WTC11 (cell line): ENCODE measurements around the gene RELB. TPM values are rescaled to one million over a fixed set of nuclear protein-coding genes. Genes with fewer than 3 reads are reported as not detected.

Experiments used
- ATAC-seq: fragments of 200-7000 bp; cut with Tn5 transposase; 2 replicates; pipeline ENCODE4 v1.10.0; 2021; ENCODE audit warnings: mild to moderate bottlenecking, moderate library complexity
- CTCF ChIA-PET: fragments of 300-600 bp; sonication (Branson Sonifier 250); formaldehyde crosslinking; loops from one replicate; lab custom pipeline; 2021; ENCODE audit warnings: antibody characterized with exemption; lab: Charles Lee
- POLR2A ChIA-PET: fragments of 350-600 bp; sonication (Branson Sonifier 250); formaldehyde crosslinking; loops from one replicate; lab custom pipeline; 2021; ENCODE audit warnings: antibody characterized with exemption; lab: Charles Lee
- DNase-seq: peaks from one replicate; pipeline ENCODE4 v3.0.0; 2021; ENCODE audit warnings: low spot score
- H3K27ac Mint-ChIP-seq: 2 replicates; pipeline ENCODE4 v1.8.0; 2021; ENCODE audit warnings: mixed read lengths
- H3K27me3 Mint-ChIP-seq: 2 replicates; pipeline ENCODE4 v1.8.0; 2021; ENCODE audit warnings: low read depth, mild to moderate bottlenecking, moderate library complexity, mixed read lengths
- H3K36me3 Mint-ChIP-seq: 2 replicates; pipeline ENCODE4 v1.8.0; 2021; ENCODE audit warnings: mixed read lengths
- H3K4me1 Mint-ChIP-seq: 2 replicates; pipeline ENCODE4 v1.8.0; 2022; ENCODE audit warnings: mixed read lengths
- H3K4me3 Mint-ChIP-seq: 2 replicates; pipeline ENCODE4 v1.8.0; 2021; ENCODE audit warnings: mild to moderate bottlenecking, moderate library complexity, mixed read lengths
- H3K9me3 Mint-ChIP-seq: 2 replicates; pipeline ENCODE4 v1.8.0; 2021; ENCODE audit warnings: mixed read lengths
- ATF1 ChIP-seq: sonication (generic); formaldehyde crosslinking; IDR thresholded peaks from 2 replicates; pipeline ENCODE4 v1.8.1; 2023; ENCODE audit warnings: mild to moderate bottlenecking, moderate library complexity, missing genetic modification reagents
- ATF2 ChIP-seq: sonication (generic); formaldehyde crosslinking; IDR thresholded peaks from 2 replicates; pipeline ENCODE4 v1.8.1; 2022; ENCODE audit warnings: low read depth, missing genetic modification reagents, borderline replicate concordance
- CBFB ChIP-seq: sonication (generic); formaldehyde crosslinking; IDR thresholded peaks from 2 replicates; pipeline ENCODE4 v1.8.1; 2022; ENCODE audit warnings: mild to moderate bottlenecking, low read depth, missing genetic modification reagents
- ESRRA ChIP-seq: sonication (generic); formaldehyde crosslinking; IDR thresholded peaks from 2 replicates; pipeline ENCODE4 v1.8.1; 2022; ENCODE audit warnings: mild to moderate bottlenecking, missing genetic modification reagents, borderline replicate concordance
- ETV6 ChIP-seq: sonication (generic); formaldehyde crosslinking; IDR thresholded peaks from 2 replicates; pipeline ENCODE4 v1.8.1; 2022; ENCODE audit warnings: mild to moderate bottlenecking, missing genetic modification reagents
- FOXJ3 ChIP-seq: sonication (generic); formaldehyde crosslinking; IDR thresholded peaks from 2 replicates; pipeline ENCODE4 v1.9.0; 2021; ENCODE audit warnings: missing genetic modification reagents, mild to moderate bottlenecking, borderline replicate concordance
- FOXK1 ChIP-seq: sonication (generic); formaldehyde crosslinking; IDR thresholded peaks from 2 replicates; pipeline ENCODE4 v1.8.0; 2022; ENCODE audit warnings: mild to moderate bottlenecking, moderate library complexity, missing genetic modification reagents
- FOXP1 ChIP-seq: sonication (generic); formaldehyde crosslinking; IDR thresholded peaks from 2 replicates; pipeline ENCODE4 v1.8.0; 2022; ENCODE audit warnings: missing genetic modification reagents, mild to moderate bottlenecking, moderate library complexity, borderline replicate concordance
- HMGA2 ChIP-seq: fragments of 250-450 bp; sonication (Bioruptor Pico); IDR thresholded peaks from 2 replicates; pipeline ENCODE4 v1.4.0; 2021; ENCODE audit warnings: mild to moderate bottlenecking, moderate library complexity
- IRF2 ChIP-seq: sonication (generic); formaldehyde crosslinking; IDR thresholded peaks from 2 replicates; pipeline ENCODE4 v1.8.0; 2022; ENCODE audit warnings: low read depth, missing genetic modification reagents, borderline replicate concordance
- MLX ChIP-seq: sonication (generic); formaldehyde crosslinking; IDR thresholded peaks from 2 replicates; pipeline ENCODE4 v1.8.1; 2023; ENCODE audit warnings: mild to moderate bottlenecking, missing genetic modification reagents, moderate library complexity
- MXD4 ChIP-seq: fragments of 250-450 bp; sonication (Bioruptor Pico); IDR thresholded peaks from 2 replicates; pipeline ENCODE4 v1.8.0; 2021; ENCODE audit warnings: mild to moderate bottlenecking, moderate library complexity, borderline replicate concordance
- NFE2L1 ChIP-seq: sonication (generic); formaldehyde crosslinking; IDR thresholded peaks from 2 replicates; pipeline ENCODE4 v1.8.1; 2023; ENCODE audit warnings: missing genetic modification reagents
- NR3C1 ChIP-seq: sonication (generic); formaldehyde crosslinking; conservative IDR thresholded peaks from 2 replicates; pipeline ENCODE4 v1.8.1; 2023; ENCODE audit warnings: low read depth, mild to moderate bottlenecking, missing genetic modification reagents
- PRRX2 ChIP-seq: fragments of 250-450 bp; sonication (Bioruptor Pico); IDR thresholded peaks from 2 replicates; pipeline ENCODE4 v1.8.0; 2021; ENCODE audit warnings: mild to moderate bottlenecking
- RORB ChIP-seq: fragments of 250-450 bp; sonication (Bioruptor Pico); IDR thresholded peaks from 2 replicates; pipeline ENCODE4 v1.9.0; 2021; ENCODE audit warnings: mild to moderate bottlenecking
- SMAD4 ChIP-seq: sonication (generic); formaldehyde crosslinking; IDR thresholded peaks from 2 replicates; pipeline ENCODE4 v1.8.0; 2022; ENCODE audit warnings: mild to moderate bottlenecking, missing genetic modification reagents
- SOX15 ChIP-seq: fragments of 250-450 bp; sonication (Bioruptor Pico); IDR thresholded peaks from 2 replicates; pipeline ENCODE4 v1.9.0; 2021; ENCODE audit warnings: mild to moderate bottlenecking
- SP1 ChIP-seq: sonication (generic); formaldehyde crosslinking; conservative IDR thresholded peaks from 2 replicates; pipeline ENCODE4 v1.8.1; 2022; ENCODE audit warnings: missing genetic modification reagents
- TP53 ChIP-seq: sonication (generic); formaldehyde crosslinking; IDR thresholded peaks from 2 replicates; pipeline ENCODE4 v1.8.1; 2023; ENCODE audit warnings: mild to moderate bottlenecking, missing genetic modification reagents
- total RNA-seq: library from RNA; stranded (reverse); gene quantifications from 3 replicates; pipeline ENCODE4 v1.2.3, GENCODE V29; 2021
- TF ChIP-seq, protein P1 (sequence below): sonication (generic); formaldehyde crosslinking; IDR thresholded peaks from 2 replicates; pipeline ENCODE4 v1.8.1; 2022; ENCODE audit warnings: low read depth, mild to moderate bottlenecking, moderate library complexity, missing genetic modification reagents, borderline replicate concordance
- TF ChIP-seq, protein P2 (sequence below): sonication (generic); formaldehyde crosslinking; IDR thresholded peaks from 2 replicates; pipeline ENCODE4 v1.8.0; 2022; ENCODE audit warnings: mild to moderate bottlenecking, missing genetic modification reagents
- TF ChIP-seq, protein P3 (sequence below): sonication (generic); formaldehyde crosslinking; IDR thresholded peaks from 2 replicates; pipeline ENCODE4 v1.8.0; 2022; ENCODE audit warnings: mild to moderate bottlenecking, missing genetic modification reagents
- TF ChIP-seq, protein P4 (sequence below): sonication (generic); formaldehyde crosslinking; IDR thresholded peaks from 2 replicates; pipeline ENCODE4 v1.8.0; 2023; ENCODE audit warnings: missing genetic modification reagents, mild to moderate bottlenecking, borderline replicate concordance

The RELB gene
- total RNA-seq, 1 experiment from 2014 or later: 8.9 TPM

GRCh38 chr19:45074744-45075300 is 73.6 kb downstream of the RELB start (continued):
- no peak for TF ChIP-seq PRRX2 (CRISPR knock-in tag)
- TF ChIP-seq ESRRA (CRISPR knock-in tag): no peak
- TF ChIP-seq, protein P1, sequence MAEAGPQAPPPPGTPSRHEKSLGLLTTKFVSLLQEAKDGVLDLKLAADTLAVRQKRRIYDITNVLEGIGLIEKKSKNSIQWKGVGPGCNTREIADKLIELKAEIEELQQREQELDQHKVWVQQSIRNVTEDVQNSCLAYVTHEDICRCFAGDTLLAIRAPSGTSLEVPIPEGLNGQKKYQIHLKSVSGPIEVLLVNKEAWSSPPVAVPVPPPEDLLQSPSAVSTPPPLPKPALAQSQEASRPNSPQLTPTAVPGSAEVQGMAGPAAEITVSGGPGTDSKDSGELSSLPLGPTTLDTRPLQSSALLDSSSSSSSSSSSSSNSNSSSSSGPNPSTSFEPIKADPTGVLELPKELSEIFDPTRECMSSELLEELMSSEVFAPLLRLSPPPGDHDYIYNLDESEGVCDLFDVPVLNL (CRISPR knock-in tag): no peak
- no peak for TF ChIP-seq SOX15 (CRISPR knock-in tag)
- TF ChIP-seq CBFB (CRISPR knock-in tag): no peak
- no peak for TF ChIP-seq FOXJ3 (CRISPR knock-in tag)
- TF ChIP-seq, protein P2, sequence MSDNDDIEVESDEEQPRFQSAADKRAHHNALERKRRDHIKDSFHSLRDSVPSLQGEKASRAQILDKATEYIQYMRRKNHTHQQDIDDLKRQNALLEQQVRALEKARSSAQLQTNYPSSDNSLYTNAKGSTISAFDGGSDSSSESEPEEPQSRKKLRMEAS: no peak
- no peak for TF ChIP-seq HMGA2 (CRISPR knock-in tag)
- no peak for TF ChIP-seq MLX (CRISPR knock-in tag)

DNA sequence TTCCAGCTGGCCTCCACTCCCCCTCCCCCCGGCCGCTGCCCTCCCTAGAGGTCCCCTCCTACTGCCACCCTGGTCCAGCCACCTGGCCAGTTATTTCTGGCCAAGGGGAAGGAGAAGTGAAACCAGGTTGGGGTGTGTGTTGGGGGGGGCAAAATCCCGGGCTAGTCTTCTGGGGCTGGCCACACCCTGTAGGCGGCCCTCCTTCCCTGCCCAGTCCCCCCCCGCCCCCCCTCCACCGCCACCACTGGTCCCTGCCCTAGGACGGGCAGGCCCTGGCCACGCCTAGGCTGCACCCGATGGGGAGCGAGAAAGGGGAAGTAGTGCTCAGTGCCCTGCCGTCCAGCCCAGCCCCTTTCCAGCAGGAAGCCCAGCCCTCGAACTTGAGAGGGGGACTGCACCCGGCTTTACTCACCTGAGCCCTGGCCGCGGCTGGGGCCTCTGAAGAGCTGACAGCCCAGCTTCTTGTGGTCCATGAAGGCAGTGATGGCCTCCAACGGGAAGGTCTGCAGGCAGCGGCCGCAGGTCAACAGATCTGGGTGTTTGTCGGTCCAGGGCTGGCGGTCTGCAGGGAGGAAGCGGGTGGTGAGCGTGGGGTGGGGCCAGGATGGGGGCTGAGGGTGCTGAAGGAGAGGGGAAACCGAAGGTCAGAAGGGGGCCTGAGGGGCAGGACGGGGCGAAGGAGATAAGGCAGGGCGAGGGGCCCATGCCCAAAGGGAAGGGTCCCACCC is 74.2 kb downstream of the RELB start:
- H3K36me3 Mint-ChIP-seq: peaks cover 6% of the 10 kb centered on the region; the same call in 1 of the 2 replicates
- CTCF ChIA-PET: interaction anchor here (0.9 to 2.5 kb wide), 9 partner anchors 15 to 172 kb away, joined by 3 to 24 read pairs (median 6); partner anchors contain the start of genes BLOC1S3 and TRAPPC6A
- H3K4me3 Mint-ChIP-seq: peak overlapping the region; percentile 80
- ATAC-seq (peak; percentile 47), DNase-seq (peak; percentile 81)
- no peaks in the 10 kb centered on the region for H3K9me3 Mint-ChIP-seq
- no peaks in the 10 kb centered on the region for H3K27me3 Mint-ChIP-seq
- POLR2A ChIA-PET: interaction anchor here (0.8 to 3.0 kb wide), 6 partner anchors 14 to 322 kb away, joined by 3 to 19 read pairs (median 4); partner anchors contain the start of genes PPP1R37 and RELB
- H3K27ac Mint-ChIP-seq: no peak overlapping the region; the same call in 1 of the 2 replicates
- H3K4me1 Mint-ChIP-seq: peaks cover 34% of the 10 kb centered on the region
- TF ChIP-seq FOXP1 (CRISPR knock-in tag) (no peak), FOXK1 (CRISPR knock-in tag) (0 out of 2 replicates have a peak, but pooled peaks have one; percentile 10), SP1 (peak; percentile 56; the same call in 1 of the 2 replicates), IRF2 (no peak), MXD4 (CRISPR knock-in tag) (no peak), SMAD4 (CRISPR knock-in tag) (no peak), NFE2L1 (CRISPR knock-in tag) (peak; percentile 28; the same call in 1 of the 2 replicates), ATF2 (CRISPR knock-in tag) (no peak), NR3C1 (CRISPR knock-in tag) (no peak), RORB (CRISPR knock-in tag) (no peak), TP53 (CRISPR knock-in tag) (no peak), ETV6 (CRISPR knock-in tag) (0 out of 2 replicates have a peak, but pooled peaks have one; percentile 22), ATF1 (CRISPR knock-in tag) (no peak)
- TF ChIP-seq, protein P2: 0 out of 2 replicates have a peak, but pooled peaks have one; percentile 46
- TF ChIP-seq, protein P3, sequence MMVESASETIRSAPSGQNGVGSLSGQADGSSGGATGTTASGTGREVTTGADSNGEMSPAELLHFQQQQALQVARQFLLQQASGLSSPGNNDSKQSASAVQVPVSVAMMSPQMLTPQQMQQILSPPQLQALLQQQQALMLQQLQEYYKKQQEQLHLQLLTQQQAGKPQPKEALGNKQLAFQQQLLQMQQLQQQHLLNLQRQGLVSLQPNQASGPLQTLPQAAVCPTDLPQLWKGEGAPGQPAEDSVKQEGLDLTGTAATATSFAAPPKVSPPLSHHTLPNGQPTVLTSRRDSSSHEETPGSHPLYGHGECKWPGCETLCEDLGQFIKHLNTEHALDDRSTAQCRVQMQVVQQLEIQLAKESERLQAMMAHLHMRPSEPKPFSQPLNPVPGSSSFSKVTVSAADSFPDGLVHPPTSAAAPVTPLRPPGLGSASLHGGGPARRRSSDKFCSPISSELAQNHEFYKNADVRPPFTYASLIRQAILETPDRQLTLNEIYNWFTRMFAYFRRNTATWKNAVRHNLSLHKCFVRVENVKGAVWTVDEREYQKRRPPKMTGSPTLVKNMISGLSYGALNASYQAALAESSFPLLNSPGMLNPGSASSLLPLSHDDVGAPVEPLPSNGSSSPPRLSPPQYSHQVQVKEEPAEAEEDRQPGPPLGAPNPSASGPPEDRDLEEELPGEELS (CRISPR knock-in tag): no peak
- TF ChIP-seq, protein P4, sequence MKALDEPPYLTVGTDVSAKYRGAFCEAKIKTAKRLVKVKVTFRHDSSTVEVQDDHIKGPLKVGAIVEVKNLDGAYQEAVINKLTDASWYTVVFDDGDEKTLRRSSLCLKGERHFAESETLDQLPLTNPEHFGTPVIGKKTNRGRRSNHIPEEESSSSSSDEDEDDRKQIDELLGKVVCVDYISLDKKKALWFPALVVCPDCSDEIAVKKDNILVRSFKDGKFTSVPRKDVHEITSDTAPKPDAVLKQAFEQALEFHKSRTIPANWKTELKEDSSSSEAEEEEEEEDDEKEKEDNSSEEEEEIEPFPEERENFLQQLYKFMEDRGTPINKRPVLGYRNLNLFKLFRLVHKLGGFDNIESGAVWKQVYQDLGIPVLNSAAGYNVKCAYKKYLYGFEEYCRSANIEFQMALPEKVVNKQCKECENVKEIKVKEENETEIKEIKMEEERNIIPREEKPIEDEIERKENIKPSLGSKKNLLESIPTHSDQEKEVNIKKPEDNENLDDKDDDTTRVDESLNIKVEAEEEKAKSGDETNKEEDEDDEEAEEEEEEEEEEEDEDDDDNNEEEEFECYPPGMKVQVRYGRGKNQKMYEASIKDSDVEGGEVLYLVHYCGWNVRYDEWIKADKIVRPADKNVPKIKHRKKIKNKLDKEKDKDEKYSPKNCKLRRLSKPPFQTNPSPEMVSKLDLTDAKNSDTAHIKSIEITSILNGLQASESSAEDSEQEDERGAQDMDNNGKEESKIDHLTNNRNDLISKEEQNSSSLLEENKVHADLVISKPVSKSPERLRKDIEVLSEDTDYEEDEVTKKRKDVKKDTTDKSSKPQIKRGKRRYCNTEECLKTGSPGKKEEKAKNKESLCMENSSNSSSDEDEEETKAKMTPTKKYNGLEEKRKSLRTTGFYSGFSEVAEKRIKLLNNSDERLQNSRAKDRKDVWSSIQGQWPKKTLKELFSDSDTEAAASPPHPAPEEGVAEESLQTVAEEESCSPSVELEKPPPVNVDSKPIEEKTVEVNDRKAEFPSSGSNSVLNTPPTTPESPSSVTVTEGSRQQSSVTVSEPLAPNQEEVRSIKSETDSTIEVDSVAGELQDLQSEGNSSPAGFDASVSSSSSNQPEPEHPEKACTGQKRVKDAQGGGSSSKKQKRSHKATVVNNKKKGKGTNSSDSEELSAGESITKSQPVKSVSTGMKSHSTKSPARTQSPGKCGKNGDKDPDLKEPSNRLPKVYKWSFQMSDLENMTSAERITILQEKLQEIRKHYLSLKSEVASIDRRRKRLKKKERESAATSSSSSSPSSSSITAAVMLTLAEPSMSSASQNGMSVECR (CRISPR knock-in tag): 0 out of 2 replicates have a peak, but pooled peaks have one; percentile 23
